Stimulated activated CD4-positive, alpha-beta T cell treated with anti-CD3 and anti-CD28 coated beads, Interleukin-4, amount 100 ng/mL, for 48 hours (primary cell): ENCODE results near the gene OSBPL6.

Experiments
- DNase-seq, 2 donors: peaks; one replicate each; pipeline ENCODE4 v3.0.0-alpha.2; 2020; ENCODE audit warnings: low read depth in 2 of 2

The OSBPL6 gene

GRCh38 chr2:178271629-178272333 is 77.5 kb downstream of the OSBPL6 start:
- no peak for DNase-seq

- DNase-seq: no peak
Measured at GRCh38 chr2:178273787-178274360, 79.6 kb downstream of the OSBPL6 start.

- no peak for DNase-seq
Measured at GRCh38 chr2:178275600-178275999, 81.3 kb downstream of the OSBPL6 start.

GRCh38 chr2:178277741-178278197 is 83.5 kb downstream of the OSBPL6 start:
- no peak for DNase-seq

- DNase-seq: no peak
Measured at GRCh38 chr2:178279142-178279541, 84.8 kb downstream of the OSBPL6 start.

GRCh38 chr2:178279636-178280035 is 85.3 kb downstream of the OSBPL6 start:
- DNase-seq: no peak

- DNase-seq: peak; percentile 21 to 25
Measured at GRCh38 chr2:178280244-178280852, 86.0 kb downstream of the OSBPL6 start.

- no peak for DNase-seq
Measured at GRCh38 chr2:178282075-178282815, 87.9 kb downstream of the OSBPL6 start.

- DNase-seq: no peak
Measured at GRCh38 chr2:178283341-178283918, 89.1 kb downstream of the OSBPL6 start.

- DNase-seq: no peak
Measured at GRCh38 chr2:178284613-178285286, 90.4 kb downstream of the OSBPL6 start.

- no peak for DNase-seq
Measured at GRCh38 chr2:178285287-178285615, 90.9 kb downstream of the OSBPL6 start.

- no peak for DNase-seq
Measured at GRCh38 chr2:178286636-178287035, 92.3 kb downstream of the OSBPL6 start.

- no peak for DNase-seq
Measured at GRCh38 chr2:178287652-178288344, 93.5 kb downstream of the OSBPL6 start.

GRCh38 chr2:178291703-178292102 is 97.4 kb downstream of the OSBPL6 start:
- DNase-seq: no peak

- DNase-seq: no peak
Measured at GRCh38 chr2:178292586-178292985, 98.3 kb downstream of the OSBPL6 start.

GRCh38 chr2:178295115-178295514 is 100.8 kb downstream of the OSBPL6 start:
- no peak for DNase-seq

GRCh38 chr2:178295906-178296305 is 101.6 kb downstream of the OSBPL6 start:
- no peak for DNase-seq

GRCh38 chr2:178296394-178297090 is 102.2 kb downstream of the OSBPL6 start:
- DNase-seq: no peak

- no peak for DNase-seq
Measured at GRCh38 chr2:178297091-178297411, 102.7 kb downstream of the OSBPL6 start.

GRCh38 chr2:178298785-178299212 is 104.5 kb downstream of the OSBPL6 start:
- no peak for DNase-seq
